NCI-H69 (cell line): ENCODE results near the gene LIN37.
"Not testable (repeated sequence)": the region's sequence is repeated elsewhere in the genome, so short reads cannot be mapped to it uniquely, and the experiment has no call there.

Experiments
- DNase-seq: peaks from one replicate; lab custom pipeline; 2025; lab: John Stamatoyannopoulos, UW

LIN37 gene

GRCh38 chr19:35719402-35720162 lies 28.8 kb upstream of the LIN37 start:
- DNase-seq: no peak

- DNase-seq: no peak
Observed at GRCh38 chr19:35720163-35720524, 28.2 kb upstream of the LIN37 start.

DNA sequence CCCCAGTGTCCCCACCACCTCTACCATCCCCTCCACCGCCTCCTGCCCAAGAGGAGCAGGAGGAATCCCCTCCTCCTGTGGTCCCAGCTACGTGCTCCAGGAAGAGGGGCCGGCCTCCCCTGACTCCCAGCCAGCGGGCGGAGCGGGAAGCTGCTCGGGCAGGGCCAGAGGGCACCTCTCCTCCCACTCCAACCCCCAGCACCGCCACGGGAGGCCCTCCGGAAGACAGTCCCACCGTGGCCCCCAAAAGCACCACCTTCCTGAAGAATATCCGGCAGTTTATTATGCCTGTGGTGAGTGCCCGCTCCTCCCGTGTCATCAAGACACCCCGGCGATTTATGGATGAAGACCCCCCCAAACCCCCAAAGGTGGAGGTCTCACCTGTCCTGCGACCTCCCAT lies 27.7 kb upstream of the LIN37 start:
- no peak for DNase-seq

GRCh38 chr19:35721374-35721773 lies 27.0 kb upstream of the LIN37 start:
- no peak for DNase-seq

DNA sequence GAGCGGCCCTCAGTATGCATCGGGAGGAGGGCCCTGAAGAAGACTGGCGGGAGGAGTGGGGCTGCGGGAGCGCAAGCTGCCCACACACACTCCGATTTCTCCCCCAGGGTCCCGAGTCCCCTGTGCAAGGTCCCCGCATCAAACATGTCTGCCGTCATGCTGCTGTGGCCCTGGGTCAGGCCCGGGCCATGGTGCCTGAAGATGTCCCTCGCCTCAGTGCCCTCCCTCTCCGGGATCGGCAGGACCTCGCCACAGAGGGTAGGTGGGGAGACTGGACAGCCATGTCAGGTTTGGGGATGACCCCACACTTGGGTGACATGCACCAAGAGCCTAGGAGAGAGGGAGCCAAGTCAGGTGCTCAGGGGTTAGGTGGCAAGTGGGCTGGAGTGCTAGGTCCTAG lies 25.9 kb upstream of the LIN37 start:
- no peak for DNase-seq

DNA sequence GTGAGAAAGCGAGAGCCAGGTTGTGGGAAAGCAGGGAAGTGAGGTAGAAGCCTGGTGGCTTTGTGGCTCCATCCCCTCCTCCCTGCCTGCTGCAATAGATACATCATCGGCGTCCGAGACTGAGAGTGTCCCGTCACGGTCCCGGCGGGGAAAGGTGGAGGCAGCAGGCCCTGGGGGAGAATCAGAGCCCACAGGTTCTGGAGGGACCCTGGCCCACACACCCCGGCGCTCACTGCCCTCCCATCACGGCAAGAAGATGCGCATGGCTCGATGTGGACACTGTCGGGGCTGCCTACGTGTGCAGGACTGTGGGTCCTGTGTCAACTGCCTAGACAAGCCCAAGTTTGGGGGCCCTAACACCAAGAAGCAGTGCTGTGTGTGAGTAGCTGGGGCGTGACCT lies 25.5 kb upstream of the LIN37 start:
- DNase-seq: no peak

GRCh38 chr19:35723671-35724070 lies 24.7 kb upstream of the LIN37 start:
- DNase-seq: no peak

DNA sequence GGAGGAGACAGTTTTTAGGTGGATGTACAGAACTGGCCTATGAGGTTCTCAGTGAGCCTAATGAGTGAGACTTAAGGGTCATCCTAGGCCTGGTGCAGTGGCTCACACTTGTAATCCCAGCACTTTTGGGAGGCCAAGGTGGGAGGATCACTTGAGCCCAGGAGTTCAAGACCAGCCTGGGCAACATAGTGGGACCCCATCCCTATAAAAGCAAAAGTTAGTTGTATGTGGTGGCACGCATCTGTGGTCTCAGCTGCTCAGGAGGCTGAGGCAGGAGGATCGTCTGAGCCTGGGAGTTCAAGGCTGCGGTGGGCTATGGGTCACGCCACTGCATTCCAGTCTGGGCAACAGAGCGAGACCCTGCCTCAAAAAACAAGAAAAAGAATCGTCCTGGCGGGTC lies 24.2 kb upstream of the LIN37 start:
- DNase-seq: not testable (repeated sequence)

DNA sequence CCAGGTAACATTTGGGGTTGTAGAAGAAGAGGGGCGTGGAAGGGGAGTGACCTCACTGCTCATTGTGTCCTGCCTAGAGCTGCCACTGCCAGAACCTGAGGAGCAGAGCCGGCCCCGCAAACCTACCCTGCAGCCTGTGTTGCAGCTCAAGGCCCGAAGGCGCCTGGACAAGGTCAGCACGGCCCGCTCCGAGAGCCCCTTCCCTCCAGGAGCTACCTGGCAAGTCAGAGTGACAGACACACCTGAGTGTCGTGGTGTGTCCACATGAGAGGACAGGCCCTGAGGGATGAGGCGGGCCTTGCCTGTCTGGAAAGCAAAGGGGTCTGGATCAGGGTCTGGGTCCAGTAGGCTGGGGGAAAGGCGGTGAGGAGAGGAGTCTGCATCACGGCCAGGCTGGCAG lies 23.8 kb upstream of the LIN37 start:
- DNase-seq: no peak

- DNase-seq: no peak
Observed at GRCh38 chr19:35725216-35725861, 23.0 kb upstream of the LIN37 start.

DNA sequence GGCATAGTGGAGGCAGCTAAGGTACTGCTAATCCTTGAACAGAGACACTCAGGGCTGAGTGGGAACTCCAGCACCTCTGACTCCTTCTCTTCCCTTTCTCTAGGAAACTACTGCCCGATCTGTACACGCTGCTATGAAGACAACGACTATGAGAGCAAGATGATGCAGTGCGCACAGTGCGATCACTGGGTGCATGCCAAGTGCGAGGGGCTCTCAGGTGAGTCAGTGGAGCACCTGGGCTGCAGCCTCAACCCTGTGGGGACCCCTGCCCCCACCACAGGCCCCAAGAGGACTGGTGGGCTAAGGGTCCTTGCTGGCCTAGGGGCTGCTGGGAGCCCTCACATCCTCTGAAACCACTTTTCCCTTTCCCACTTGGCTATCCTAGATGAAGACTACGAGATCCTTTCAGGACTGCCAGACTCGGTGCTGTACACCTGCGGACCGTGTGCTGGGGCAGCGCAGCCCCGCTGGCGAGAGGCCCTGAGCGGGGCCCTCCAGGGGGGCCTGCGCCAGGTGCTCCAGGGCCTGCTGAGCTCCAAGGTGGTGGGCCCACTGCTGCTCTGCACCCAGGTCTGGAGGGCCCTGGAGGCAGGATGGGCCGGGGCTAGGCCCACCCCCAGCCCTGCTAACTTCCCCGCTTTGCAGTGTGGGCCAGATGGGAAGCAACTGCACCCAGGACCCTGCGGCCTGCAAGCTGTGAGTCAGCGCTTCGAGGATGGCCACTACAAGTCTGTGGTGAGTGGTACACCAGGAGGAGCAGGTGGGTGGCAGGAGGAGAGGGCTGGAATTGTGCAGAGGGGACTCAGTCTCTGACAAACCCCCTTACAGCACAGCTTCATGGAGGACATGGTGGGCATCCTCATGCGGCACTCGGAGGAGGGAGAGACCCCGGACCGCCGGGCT lies 21.1 kb upstream of the LIN37 start:
- no peak for DNase-seq

GRCh38 chr19:35727956-35728706 lies 20.2 kb upstream of the LIN37 start:
- no peak for DNase-seq

DNA sequence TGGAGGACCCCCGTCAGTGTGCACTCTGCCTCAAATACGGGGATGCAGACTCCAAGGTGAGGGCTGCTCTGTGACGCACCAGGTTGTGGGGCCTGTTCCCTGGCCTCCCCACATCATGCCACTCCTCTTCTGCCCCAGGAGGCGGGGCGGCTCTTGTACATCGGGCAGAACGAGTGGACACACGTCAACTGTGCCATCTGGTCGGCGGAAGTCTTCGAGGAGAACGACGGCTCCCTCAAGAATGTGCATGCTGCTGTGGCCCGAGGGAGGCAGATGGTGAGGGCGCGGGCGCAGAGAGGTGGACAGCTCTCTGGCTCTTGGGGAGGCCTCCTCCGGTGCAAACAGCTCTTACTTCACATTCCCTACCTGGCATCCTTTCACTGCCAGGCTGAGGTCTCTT lies 19.4 kb upstream of the LIN37 start:
- no peak for DNase-seq

- DNase-seq: no peak
Observed at GRCh38 chr19:35729763-35730162, 18.6 kb upstream of the LIN37 start.

- no peak for DNase-seq
Observed at GRCh38 chr19:35730326-35730725, 18.1 kb upstream of the LIN37 start.

DNA sequence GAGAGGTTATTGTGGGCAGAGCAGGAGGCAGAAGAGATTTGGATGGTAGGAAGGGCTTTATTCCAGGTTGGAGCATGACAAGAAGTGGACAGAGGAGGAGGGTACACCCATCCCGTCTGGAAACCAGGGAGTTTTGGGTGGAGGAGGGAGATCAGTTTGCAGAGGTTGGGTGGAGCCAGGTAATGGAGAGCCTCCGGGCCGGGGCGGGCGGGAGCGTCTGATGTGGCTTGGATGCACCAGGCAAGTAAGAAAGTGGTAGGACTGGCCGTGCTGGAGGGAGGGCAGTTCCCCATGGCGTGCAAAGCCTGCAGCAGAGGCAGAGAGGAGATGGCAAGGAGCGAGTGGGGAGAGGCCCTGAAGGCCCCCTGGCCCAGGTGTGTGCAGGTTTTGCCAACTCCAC lies 17.0 kb upstream of the LIN37 start:
- DNase-seq: no peak

- no peak for DNase-seq
Observed at GRCh38 chr19:35731779-35732405, 16.5 kb upstream of the LIN37 start.

DNA sequence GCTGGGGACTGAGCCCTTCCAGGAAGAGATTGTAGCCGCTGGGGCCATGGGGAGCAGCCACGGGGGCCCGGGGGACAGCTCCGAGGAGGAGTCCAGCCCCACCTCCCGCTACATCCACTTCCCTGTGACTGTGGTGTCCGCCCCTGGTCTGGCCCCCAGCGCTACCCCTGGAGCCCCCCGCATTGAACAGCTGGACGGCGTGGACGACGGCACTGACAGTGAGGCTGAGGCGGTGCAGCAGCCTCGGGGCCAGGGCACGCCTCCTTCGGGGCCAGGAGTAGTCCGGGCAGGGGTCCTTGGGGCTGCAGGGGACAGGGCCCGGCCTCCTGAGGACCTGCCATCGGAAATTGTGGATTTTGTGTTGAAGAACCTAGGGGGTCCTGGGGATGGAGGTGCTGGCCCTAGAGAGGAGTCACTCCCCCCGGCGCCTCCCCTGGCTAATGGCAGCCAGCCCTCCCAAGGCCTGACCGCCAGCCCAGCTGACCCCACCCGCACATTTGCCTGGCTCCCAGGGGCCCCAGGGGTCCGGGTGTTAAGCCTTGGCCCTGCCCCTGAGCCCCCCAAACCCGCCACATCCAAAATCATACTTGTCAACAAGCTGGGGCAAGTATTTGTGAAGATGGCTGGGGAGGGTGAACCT lies 15.7 kb upstream of the LIN37 start:
- no peak for DNase-seq

DNA sequence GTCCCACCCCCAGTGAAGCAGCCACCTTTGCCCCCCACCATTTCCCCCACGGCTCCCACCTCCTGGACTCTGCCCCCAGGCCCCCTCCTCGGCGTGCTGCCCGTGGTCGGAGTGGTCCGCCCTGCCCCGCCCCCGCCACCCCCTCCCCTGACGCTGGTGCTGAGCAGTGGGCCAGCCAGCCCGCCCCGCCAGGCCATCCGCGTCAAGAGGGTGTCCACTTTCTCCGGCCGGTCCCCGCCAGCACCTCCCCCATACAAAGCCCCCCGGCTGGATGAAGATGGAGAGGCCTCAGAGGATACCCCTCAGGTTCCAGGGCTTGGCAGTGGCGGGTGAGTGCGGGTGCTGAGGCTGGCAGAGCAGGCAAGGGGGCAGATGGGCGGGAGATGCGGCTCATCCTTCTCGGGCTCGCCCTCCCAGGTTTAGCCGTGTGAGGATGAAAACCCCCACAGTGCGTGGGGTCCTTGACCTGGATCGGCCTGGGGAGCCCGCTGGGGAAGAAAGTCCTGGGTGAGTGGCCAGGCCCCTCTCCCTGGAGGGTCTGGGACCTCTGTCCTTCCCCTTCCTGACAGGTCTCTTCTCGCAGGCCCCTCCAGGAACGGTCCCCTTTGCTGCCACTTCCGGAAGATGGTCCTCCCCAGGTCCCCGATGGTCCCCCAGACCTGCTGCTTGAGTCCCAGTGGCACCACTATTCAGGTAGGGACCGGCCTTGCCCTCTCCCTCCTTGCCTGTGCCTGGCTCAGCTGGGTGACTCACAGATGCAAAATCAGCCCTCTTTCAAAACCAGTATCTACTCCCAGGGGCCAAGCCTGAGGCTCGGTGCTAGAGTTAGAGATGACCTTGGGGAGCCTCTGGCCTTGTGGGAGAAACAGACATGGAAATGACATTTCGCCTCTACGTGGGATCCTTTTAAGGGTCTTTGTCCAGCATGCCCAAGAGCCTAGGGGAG lies 14.9 kb upstream of the LIN37 start:
- DNase-seq: no peak

GRCh38 chr19:35734273-35734672 lies 14.1 kb upstream of the LIN37 start:
- no peak for DNase-seq
